Measurements from ENCODE around the gene CLK2.
"Not testable (repeated sequence)": the region's sequence is repeated elsewhere in the genome, so short reads cannot be mapped to it uniquely, and the experiment has no call there.

CLK2 gene

DNA sequence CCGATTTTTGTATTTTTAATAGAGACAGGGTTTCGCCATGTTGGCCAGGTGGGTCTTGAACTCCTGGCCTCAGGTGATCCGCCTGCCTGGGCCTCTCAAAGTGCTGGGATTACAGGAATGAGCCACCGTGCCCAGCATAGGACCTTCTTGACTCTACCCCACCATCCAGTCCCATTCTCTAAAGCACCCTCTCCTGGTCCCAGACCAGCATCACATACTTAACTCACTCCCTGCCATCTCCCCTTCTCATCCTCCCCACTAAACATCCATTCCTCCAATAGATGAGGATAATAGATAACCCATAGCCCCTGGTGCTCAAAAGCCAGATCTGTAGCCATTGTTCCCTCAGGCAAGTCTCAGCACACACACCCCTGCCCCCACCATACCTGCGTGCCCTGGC, 20.1 kb downstream of the CLK2 start:
- Histone ChIP-seq H3K4me3 (ENCODE audit: low read depth, low read length) (peak overlapping the region; percentile 85), H3K36me3 (no peaks in the 10 kb centered on the region; the same call in none of the 2 replicates), H3K9me3 (no peaks in the 10 kb centered on the region), H3K27me3 (no peaks in the 10 kb centered on the region), H3K4me1 (peaks cover 9% of the 10 kb centered on the region)
- DNase-seq, result no peak
- TF ChIP-seq, protein P1, sequence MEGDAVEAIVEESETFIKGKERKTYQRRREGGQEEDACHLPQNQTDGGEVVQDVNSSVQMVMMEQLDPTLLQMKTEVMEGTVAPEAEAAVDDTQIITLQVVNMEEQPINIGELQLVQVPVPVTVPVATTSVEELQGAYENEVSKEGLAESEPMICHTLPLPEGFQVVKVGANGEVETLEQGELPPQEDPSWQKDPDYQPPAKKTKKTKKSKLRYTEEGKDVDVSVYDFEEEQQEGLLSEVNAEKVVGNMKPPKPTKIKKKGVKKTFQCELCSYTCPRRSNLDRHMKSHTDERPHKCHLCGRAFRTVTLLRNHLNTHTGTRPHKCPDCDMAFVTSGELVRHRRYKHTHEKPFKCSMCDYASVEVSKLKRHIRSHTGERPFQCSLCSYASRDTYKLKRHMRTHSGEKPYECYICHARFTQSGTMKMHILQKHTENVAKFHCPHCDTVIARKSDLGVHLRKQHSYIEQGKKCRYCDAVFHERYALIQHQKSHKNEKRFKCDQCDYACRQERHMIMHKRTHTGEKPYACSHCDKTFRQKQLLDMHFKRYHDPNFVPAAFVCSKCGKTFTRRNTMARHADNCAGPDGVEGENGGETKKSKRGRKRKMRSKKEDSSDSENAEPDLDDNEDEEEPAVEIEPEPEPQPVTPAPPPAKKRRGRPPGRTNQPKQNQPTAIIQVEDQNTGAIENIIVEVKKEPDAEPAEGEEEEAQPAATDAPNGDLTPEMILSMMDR (IDR thresholded peaks at IDR 0.05; ENCODE audit: low read depth, low read length), result peak; percentile 26

DNA sequence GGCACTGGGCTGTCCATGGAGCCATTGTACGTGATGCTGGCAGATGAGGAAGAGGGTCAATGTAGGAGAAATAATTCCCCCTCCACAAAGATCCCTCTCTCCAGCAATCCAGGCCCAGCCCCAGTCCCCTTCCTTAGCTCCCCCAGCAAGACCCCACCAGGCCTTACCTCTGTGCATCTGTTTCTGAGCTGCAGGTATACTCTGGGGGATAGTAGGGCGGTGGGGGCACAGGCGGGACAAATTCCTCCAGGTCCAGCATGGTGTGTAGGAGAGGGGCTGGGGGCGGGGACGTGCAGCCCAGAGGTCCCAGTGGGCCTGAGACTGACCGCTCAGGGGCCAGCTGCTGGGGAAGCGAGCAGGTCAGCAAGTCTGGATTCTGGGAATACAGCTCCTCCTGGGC, 21.7 kb downstream of the CLK2 start:
- no peak overlapping the region for H3K4me3 ChIP-seq (ENCODE audit: low read depth, low read length)
- H3K4me1 ChIP-seq, result peaks cover 14% of the 10 kb centered on the region

DNA sequence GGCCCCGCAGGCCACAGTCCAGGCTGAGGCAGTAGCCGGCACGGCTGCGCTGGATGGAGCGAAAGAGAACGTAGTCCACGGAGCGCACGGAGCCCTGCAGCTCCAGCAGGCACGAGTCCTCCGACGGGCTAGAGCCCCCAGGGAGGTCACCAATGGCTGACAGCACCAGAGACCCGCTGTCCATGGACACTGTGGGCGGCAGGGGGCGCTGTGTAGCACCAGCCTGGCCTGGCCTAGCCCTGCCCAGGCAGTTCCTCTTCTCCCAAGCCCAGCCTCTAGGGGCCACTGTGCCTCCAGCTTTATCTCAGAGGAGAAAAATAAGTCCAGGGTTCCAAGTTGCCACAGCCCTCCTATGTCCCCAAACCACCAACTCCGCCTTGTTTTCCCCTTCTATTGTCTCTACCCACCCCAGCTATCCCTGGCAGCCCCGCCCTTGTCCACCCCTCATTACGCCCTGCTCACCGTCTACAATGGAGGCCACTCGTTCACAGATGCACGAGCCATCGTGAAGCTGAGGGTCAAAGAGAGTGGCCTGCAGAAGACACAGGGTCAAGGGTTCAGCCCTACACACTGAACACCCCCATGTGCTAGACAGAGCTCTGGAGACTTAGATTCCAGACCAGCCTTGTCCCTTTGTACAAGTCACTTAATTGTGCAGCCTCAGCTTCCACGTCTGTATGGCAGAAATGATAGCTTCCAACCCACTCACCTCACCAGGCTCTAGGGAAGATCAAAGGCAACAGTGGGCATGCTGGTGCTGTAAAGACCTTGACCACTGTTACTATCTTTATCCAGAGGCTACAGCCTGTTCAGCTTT, 22.5 kb downstream of the CLK2 start:
- H3K36me3 ChIP-seq, result no peaks in the 10 kb centered on the region; the same call in none of the 2 replicates

More for the DNA sequence above, 21.7 kb downstream of the CLK2 start:
- Histone ChIP-seq H3K9me3 (no peaks in the 10 kb centered on the region), H3K36me3 (no peaks in the 10 kb centered on the region; the same call in none of the 2 replicates), H3K27me3 (no peaks in the 10 kb centered on the region)
- DNase-seq, result no peak
- TF ChIP-seq, protein P1 (IDR thresholded peaks at IDR 0.05; ENCODE audit: low read depth, low read length), result no peak

DNA sequence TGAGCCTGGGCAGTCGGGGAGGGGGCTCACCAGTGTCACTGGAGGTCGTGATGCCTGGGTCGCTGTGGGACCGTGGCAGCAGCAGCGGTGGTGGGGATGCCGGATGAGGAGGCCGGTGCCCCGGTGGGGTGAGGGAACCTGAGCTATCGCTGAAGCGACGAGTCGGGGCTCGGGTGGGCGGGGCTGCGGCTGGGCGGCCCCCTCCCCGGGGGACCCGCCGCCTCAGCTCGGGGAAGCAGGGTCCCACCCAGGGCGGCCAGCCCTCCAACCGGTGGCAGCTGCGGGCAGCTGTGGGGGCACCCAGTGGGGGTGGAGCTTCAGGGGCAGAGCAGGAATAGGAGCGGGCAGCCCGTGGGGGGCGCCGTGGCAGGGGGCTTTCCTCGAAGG, 23.1 kb downstream of the CLK2 start:
- no peaks in the 10 kb centered on the region; the same call in none of the 2 replicates for H3K36me3 ChIP-seq

More for the DNA sequence above, 22.5 kb downstream of the CLK2 start:
- H3K9me3 ChIP-seq, result no peaks in the 10 kb centered on the region
- peaks cover 14% of the 10 kb centered on the region for H3K4me1 ChIP-seq
- H3K4me3 ChIP-seq (ENCODE audit: low read depth, low read length), result peak overlapping the region; percentile 60
- TF ChIP-seq, protein P1 (IDR thresholded peaks at IDR 0.05; ENCODE audit: low read depth, low read length), result peak; percentile 100
- peak; percentile 98 for DNase-seq
- H3K27me3 ChIP-seq, result no peaks in the 10 kb centered on the region

DNA sequence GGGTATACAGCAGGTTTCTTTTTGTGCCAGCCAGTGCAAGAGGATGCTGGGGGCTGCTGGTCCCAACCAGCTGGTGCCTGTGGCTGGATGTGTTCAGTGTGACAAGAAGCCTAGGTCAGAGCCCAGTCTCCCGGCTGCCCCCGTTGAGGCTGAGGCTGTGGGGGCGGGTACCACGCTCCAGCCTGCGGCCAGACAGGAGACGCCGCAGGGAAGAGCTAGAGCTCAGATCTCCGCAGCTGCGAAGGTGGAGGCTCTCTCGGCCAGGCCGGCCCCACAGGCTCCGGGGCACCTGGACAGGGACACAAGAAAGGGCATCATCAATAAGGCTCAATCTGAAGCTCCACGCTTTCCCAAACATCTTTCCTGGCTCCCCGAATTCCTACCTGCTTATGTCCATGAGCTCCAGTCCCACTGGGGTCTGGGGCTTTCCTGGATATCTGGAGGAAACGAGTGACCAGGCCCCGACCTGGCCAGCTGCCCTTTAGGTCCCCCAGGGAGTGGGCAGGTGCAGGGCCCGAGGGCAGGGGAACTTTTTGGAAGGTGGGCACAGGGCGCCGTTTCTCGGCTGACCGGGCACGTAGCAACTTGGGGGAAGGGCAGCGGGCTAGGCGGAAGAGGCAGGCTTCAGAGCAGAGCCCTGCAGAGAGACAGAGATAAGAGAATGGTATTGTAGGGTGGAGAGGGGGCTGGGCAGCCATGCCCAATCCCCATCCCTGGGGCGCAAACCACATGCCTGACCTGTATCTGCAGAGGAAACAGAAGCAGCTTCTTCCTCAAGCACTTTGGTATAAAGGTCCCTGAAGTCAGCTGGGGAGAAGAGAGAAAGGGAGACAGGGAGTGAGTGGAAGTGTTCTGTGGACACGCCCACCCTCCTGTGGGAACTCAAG, 25.4 kb downstream of the CLK2 start:
- H3K36me3 ChIP-seq, result no peaks in the 10 kb centered on the region; the same call in none of the 2 replicates
- DNase-seq, result peak; percentile 59
- TF ChIP-seq, protein P1 (IDR thresholded peaks at IDR 0.05; ENCODE audit: low read depth, low read length), result no peak
- H3K4me1 ChIP-seq, result peaks cover 14% of the 10 kb centered on the region
- H3K9me3 ChIP-seq, result no peaks in the 10 kb centered on the region
- no peaks in the 10 kb centered on the region for H3K27me3 ChIP-seq
- H3K4me3 ChIP-seq (ENCODE audit: low read depth, low read length), result peak overlapping the region; percentile 33

More for the DNA sequence above, 23.1 kb downstream of the CLK2 start:
- TF ChIP-seq, protein P1 (IDR thresholded peaks at IDR 0.05; ENCODE audit: low read depth, low read length), result no peak
- Histone ChIP-seq H3K9me3 (no peaks in the 10 kb centered on the region), H3K4me1 (peaks cover 14% of the 10 kb centered on the region), H3K4me3 (ENCODE audit: low read depth, low read length) (peak overlapping the region; percentile 60), H3K27me3 (no peaks in the 10 kb centered on the region)
- DNase-seq, result no peak

DNA sequence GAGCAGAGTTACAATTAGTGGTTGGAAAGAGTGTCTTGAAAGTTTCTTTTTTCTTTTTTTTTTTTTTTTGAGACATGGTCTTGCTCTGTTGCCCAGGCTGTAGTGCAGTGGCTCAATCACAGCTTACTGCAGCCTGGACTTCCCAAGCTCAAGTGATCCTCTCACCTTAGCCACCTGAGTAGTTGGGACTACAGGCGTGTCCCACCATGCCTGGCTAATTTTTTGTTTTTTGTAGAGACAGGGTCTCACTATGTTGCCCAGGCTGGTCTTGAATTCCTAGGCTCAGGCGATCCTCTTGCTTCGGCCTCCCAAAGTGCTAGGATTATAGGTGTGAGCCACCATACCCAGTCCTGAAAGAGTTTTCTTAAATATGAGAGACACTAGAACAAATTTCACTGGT, 26.5 kb downstream of the CLK2 start:
- H3K4me3 ChIP-seq (ENCODE audit: low read depth, low read length); H3K9me3 ChIP-seq: not testable (repeated sequence)
- peaks cover 14% of the 10 kb centered on the region for H3K4me1 ChIP-seq

More for the DNA sequence above, 26.5 kb downstream of the CLK2 start:
- DNase-seq, H3K27me3 ChIP-seq, H3K36me3 ChIP-seq: not testable (repeated sequence)

Measured in BE2C (cell line).